ENCODE data around the gene AAK1. TPM values are rescaled to one million over a fixed set of nuclear protein-coding genes. Genes with fewer than 3 reads are reported as not detected.
"Not testable (repeated sequence)": the region's sequence is repeated elsewhere in the genome, so short reads cannot be mapped to it uniquely, and the experiment has no call there.

Gene AAK1
- total RNA-seq, 1 donor from 2014 or later, result 70.6 TPM

DNA sequence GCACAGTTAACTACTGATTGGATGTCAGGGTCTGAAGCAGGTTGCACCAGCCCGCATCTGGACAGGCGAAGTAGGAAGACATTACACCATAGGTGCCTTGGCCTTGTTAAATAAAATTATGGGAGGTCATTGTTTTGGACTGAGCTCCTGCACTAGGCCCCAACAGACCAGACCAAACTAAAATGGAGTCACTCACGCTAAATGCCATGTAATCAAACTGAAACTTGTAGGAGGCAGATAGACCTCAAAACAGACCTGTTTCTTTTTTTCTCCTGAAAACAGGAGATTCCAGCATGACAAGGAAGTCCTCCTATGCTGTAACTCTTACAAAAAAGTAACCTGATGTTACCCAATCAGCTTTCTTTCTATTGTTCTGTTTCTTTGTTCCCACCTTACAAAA, 190.9 kb downstream of the AAK1 start:
- DNase-seq (ENCODE audit: low read depth), result peak; percentile 11

DNA sequence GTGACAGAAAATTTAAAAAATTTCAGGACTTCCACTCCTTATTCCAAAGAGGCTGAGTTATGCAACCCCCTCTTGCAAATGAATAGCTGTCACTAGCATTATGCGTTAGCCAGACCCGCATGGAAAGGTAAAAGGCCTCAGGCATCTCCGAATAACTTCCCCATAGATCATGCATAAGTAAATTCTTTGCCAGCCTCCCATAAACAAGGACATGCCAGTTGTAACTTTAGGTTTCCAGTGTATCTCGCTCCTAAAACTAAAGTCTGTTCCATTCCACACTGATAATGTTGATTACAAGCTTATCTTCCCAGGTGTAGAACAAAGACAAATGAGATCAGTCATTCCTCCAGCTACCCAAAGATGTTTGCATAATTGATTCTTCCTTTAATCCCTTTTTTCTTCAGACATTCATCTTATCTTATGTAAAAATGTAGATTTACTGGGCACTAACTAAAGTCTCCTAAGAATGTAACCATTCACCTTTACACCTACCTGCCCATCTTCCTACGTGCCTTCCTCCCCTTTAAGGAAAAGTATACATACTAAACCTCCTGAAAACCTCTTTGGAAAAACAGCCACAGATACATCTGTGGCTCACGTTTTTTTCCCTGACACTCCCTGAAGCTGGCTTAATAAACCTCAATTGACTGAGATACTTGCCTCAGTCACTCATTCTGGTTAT, 192.7 kb downstream of the AAK1 start:
- no peak for DNase-seq (ENCODE audit: low read depth)

DNA sequence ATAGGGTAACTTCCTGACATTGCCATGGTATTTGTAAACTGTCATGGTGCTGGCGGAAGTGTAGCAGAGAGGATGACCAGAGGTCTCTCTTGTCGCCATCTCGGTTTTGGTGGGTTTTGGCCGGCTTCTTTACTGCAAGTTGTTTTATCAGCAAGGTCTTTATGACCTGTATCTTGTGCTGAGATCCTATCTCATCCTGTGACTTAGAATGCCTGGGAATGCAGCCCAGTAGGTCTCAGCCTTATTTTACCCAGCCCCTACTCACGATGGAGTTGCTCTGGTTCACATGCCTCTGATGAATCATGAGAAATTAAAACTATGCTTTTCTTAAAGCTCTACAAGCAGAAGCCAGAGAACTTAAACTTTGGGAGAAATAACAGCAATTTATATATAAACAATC, 193.6 kb downstream of the AAK1 start:
- no peak for DNase-seq (ENCODE audit: low read depth)

DNA sequence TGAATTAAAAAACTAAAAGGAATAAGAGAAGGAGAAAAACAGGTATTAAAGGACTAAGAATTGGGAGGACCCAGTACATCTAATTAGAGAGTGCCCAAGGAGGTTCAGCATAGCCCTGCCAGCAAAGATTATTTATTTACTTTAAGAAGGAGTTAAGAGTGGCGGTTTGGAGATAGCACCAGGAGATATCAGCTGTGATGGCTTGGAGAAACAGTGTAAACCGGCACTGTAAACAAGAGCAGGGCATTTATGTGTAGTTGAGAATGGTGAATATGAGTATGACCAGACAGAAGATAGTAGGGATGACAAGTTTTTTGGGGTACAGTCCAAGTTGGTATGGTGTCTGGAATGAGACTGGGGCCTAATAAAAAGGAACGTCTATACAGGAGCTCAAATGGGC, 199.9 kb downstream of the AAK1 start:
- not testable (repeated sequence) for DNase-seq (ENCODE audit: low read depth)

DNA sequence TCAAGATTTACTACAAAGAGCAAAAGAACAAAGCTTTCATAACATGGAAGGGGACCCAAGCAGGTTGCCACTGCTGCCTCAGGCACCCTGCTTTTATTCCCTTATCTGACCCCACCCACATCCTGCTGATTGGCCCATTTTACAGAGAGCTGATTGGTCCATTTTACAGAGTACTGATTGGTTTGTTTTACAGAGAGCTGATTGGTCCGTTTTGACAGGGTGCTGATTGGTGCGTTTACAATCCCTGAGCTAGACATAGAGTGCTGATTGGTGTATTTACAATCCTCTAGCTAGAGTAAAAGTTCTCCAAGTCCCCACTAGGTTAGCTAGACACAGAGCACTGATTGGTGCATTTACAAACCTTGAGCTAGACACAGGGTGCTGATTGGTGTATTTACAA, 204.0 kb downstream of the AAK1 start:
- DNase-seq (ENCODE audit: low read depth), result not testable (repeated sequence)

DNA sequence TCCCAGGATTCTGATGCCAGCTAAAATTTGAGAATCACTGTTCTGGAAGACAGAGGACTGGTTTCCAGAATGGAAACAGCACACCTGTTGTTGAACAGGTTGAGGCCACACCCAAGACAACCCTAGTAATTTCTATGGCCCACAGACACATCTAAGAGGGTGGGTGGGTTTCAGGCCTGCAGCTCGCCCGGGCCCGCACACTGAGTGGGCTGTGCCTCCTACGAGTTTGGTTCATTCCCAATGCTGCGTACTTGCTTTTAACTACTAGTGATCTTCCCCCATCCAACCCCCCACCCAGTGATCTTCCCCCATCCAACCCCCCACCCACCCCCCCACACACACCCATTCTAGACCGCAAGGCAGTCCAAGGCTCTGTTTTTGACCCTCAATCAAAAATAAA, 205.0 kb downstream of the AAK1 start:
- DNase-seq (ENCODE audit: low read depth), result no peak

DNA sequence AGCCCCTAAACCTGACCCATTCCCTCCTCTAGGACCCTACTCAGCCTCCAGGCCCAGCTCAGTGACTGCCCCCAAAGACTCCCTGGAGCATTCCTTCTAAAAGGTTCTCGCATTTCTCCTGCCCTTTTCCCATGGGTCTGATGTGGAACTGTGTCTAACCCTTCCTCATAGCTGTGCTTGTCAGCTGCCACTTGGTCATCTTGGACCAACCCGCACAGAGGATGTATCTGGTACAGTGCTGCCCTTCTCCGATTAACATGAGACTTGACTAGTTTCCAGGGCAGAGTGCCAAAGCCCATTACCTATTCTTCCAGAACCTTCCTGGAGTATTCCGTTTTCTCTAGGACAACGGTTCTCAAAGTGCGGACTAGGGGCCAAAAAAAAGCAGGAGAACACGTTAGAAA, 205.8 kb downstream of the AAK1 start:
- peak; percentile 62 for DNase-seq (ENCODE audit: low read depth)

DNA sequence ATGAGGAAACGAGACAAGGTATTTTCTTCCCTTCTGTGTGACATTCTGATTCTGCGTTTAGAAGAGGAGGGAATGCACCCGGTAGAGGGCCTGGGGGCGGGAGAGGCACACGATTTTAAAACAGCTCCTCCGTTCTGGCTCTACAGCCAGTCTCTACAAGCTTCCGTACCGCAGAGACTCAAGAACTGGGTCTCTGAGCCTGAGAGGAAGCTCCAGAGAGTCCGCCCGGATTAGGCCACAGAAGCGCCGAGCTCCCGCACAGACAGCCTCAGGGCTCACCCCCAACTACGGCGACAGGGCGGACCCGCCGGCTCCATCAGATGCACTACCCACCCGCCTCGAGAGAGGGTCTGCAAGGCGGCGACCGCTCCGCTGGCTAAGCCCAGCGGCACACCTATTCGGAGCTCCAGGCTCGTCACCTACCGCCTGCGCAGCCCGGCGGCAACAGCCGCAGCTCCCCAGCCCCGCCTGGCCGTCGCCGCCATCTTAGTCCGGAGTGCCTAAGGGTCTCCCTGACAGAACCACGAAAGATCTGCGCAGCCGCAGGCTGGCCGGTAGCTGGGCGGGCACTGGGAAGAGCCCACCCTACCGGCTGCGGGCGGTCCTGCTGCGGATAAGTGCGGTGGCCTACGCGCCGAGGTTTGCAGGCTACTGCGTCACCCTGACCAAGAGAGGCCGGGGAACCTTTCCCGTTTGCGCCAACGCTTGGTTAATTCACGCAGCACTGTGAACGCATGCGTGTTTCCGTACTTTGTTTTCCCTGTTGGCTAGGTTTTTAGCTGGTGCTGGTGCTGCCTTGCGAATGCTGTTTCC, 206.4 kb downstream of the AAK1 start, which contains the start of gene NFU1:
TSS of gene NFU1 (minus strand) at position 498 of the 813 bp plus-strand sequence. CDS start at position 485, 13 bp downstream.
- peak; percentile 82 for DNase-seq (ENCODE audit: low read depth)

DNA sequence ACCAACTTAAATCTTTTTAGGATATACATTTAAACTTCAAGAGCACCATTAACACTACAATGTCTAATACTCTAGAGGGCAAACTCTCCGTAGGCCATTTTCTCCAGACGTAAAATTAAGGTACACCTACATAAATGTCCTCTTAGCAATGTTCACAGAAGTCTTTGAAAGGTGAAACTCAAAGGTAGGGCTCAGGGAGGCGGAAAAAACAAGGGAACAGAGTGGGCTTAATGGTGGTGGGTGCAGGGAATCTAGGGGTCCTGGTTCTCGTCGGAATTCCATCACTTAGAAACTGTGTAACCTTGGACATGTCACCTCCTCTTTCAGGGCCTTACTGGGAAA, 207.0 kb downstream of the AAK1 start:
- no peak for DNase-seq (ENCODE audit: low read depth)

DNA sequence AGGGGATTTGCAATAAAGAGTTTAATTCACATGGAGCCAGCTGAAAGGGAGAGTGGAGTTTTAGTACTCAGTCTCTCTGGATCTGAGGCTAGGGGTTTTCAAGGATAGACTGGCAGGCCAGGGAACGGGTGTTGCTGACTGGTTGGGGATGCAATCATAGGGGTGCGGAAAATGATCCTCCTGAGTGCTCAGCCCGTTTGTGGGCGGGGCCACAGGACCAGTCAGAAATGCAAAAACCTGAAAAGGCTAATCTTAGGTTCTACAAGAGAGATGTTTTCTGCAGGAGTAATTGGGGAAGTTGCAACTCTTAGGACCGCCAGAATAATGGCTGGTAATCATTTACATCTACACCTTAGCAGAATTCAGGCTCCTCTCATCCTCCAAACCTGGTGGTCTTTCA, 208.8 kb downstream of the AAK1 start:
- no peak for DNase-seq (ENCODE audit: low read depth)

DNA sequence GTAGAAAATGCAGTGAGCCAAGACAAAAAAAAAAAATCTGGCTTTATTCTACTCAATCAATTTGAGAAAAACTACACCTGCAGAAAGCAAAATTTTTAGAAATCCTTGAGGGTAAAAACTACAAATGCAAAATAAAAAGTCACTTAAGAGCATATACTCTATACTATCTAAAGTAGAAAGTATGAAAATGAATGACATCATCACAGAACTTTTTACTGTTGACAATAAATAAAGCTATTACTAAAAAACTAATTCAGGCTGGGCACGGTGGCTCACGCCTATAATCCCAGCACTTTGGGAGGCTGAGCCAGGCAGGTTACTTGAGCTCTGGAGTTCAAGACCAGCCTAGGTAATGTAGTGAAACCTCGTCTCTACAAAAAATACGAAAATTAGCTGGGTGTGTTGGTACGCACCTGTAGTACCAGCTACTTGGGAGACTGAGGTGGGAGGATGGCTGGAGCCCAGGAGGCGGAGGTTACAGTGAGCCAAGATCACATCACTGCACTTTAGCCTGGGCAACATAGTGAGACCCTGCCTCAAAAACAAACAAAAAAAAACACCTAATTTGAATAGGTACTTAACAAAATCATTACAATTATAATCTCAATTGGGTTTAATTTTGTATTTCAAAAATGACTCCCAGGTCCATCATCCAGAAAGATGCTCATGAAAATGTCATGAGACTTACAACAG, 213.9 kb downstream of the AAK1 start:
- DNase-seq (ENCODE audit: low read depth), result no peak

DNA sequence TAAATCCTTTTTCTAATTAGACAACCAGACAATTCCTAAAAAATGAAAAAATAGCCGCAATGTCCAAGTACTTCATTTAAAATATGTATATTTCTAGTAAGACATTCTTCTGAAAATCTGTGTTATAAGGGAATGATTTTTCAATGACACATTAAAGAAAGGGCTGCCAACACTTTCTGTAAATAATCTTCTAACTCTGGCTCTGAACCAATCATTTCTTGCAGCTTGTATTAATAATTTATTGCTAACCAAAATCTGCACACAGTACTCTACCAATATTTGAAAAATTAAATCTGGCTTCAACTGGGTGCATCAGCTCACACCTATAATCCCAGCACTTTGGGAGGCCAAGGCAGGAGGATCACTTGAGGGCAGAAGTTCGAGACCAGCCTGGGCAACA, 214.6 kb downstream of the AAK1 start:
- DNase-seq (ENCODE audit: low read depth), result peak; percentile 58

DNA sequence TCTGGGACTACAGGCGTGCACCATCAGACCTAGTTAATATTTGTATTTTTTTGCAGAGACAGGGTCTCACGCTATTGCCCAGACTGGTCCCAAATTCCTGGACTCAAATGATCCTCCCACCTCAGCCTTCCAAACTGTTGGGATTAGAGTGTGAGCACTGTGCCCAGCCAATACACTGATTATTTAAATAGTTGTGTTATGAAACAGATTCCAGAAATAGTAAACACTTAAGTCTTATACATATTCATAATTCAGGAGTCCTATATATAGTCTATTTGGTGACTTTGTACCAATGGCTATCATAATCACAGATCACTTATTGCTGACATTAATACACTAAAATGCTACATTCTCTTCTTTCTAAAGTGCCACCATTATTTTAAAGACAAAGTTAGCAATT, 219.1 kb downstream of the AAK1 start:
- DNase-seq (ENCODE audit: low read depth), result no peak

DNA sequence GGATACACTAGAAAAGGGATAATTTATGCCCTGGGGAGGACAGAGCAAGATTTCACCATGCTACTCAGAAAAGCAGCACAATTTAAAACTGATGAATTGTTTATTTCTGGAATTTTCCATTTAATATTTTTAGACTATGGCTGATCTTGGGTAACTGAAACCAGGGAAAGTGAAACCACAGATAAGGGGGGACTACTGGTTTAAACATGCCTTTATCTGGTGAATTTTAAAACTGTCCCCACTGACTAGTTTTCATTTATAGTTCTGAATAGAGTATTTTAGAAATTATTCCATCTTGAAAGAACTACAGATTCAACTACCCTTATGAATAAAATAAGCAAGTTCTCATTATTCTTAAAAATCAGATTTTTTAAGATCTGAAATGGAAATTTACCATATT, 221.3 kb downstream of the AAK1 start:
- no peak for DNase-seq (ENCODE audit: low read depth)

DNA sequence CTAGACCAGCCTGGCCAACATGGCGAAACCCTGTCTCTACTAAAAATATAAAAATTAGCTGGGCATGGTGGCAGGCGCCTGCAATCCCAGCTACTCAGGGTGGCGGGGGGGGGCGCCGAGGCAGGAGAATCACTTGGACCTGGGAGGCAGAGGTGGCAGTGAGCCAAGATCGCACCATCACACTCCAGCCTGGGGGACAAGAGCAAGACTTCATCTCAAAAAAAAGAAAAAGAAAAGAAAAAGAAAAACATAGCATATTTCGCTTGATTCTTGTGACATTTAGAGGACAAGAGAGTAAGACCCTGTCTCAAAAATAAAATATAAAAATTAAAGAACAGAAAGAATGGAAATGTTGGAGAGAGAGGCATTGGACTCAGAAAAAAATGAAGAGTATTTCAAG, 224.4 kb downstream of the AAK1 start:
- DNase-seq (ENCODE audit: low read depth), result not testable (repeated sequence)

DNA sequence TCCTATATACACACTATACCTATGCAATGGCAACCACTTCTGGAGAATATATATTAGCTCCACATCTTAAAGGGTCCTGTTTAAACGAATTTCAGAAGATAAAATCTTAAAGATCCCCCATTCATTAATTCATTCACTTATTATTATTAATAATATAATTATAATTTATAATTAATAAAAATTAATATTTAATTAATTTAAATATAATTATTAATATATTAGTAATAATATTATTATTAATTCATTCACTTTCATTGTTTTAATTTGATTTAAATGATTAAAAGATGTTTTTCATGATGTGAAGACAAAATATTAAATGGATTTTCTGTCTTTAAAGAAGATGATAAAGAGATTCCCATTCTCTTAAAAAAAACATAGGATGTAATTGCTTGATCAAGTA, 227.4 kb downstream of the AAK1 start:
- DNase-seq (ENCODE audit: low read depth), result no peak

Other genes starting within 250 kb of the AAK1 start
- 39.8 and 48.5 TPM in 2 replicates for gene NFU1, start 206.3 kb downstream of the AAK1 start, total RNA-seq
- gene ANXA4, start 98.4 kb upstream of the AAK1 start, total RNA-seq, result 78.7 and 424 TPM in 2 replicates
- gene GMCL1, start 185.9 kb upstream of the AAK1 start, total RNA-seq, result 4.9 and 22.7 TPM in 2 replicates